ENCODE data around the gene SUSD5.

Gene SUSD5

GRCh38 chr3:33218446-33219174 lies at the start of gene SUSD5:
TSS of gene SUSD5 (minus strand) at chr3:33218810. CDS start at chr3:33218797, 13 bp downstream.
- peaks cover 3% of the 10 kb centered on the region for H3K27me3 ChIP-seq (ENCODE audit: insufficient read depth, low read depth, severe bottlenecking)
- TF ChIP-seq CTCF (IDR thresholded peaks at IDR 0.05; ENCODE audit: low read depth, low read length): no peak
- peak within 1 kb of the TSS; percentile 80 for H3K4me3 ChIP-seq (ENCODE audit: low read depth, low read length)
- H3K27ac ChIP-seq: no peak within 1 kb of the TSS
- DNase-seq: peak; percentile 48
- no peaks in the 10 kb centered on the region for H3K36me3 ChIP-seq
- H3K9me3 ChIP-seq (ENCODE audit: severe bottlenecking): no peaks in the 10 kb centered on the region

- no peak overlapping the region for H3K27ac ChIP-seq
- H3K9me3 ChIP-seq (ENCODE audit: severe bottlenecking): peaks cover 3% of the 10 kb centered on the region
- no peak for DNase-seq
- H3K27me3 ChIP-seq (ENCODE audit: insufficient read depth, low read depth, severe bottlenecking): no peaks in the 10 kb centered on the region
- no peak for TF ChIP-seq CTCF (IDR thresholded peaks at IDR 0.05; ENCODE audit: low read depth, low read length)
- no peak overlapping the region for H3K4me3 ChIP-seq (ENCODE audit: low read depth, low read length)
- no peaks in the 10 kb centered on the region for H3K36me3 ChIP-seq
These were observed 41.5 kb upstream of the SUSD5 start for GRCh38 chr3:33260104-33260503.

- Histone ChIP-seq H3K36me3 (no peaks in the 10 kb centered on the region), H3K27ac (no peak overlapping the region), H3K4me3 (ENCODE audit: low read depth, low read length) (no peak overlapping the region), H3K9me3 (ENCODE audit: severe bottlenecking) (no peaks in the 10 kb centered on the region), H3K27me3 (ENCODE audit: insufficient read depth, low read depth, severe bottlenecking) (no peaks in the 10 kb centered on the region)
- no peak for TF ChIP-seq CTCF (IDR thresholded peaks at IDR 0.05; ENCODE audit: low read depth, low read length)
- DNase-seq: peak; percentile 37
These were observed 37.6 kb upstream of the SUSD5 start for GRCh38 chr3:33256249-33256648.

- Histone ChIP-seq H3K9me3 (ENCODE audit: severe bottlenecking) (no peaks in the 10 kb centered on the region), H3K27ac (no peak overlapping the region), H3K4me3 (ENCODE audit: low read depth, low read length) (no peak overlapping the region), H3K27me3 (ENCODE audit: insufficient read depth, low read depth, severe bottlenecking) (no peaks in the 10 kb centered on the region), H3K36me3 (no peaks in the 10 kb centered on the region)
- no peak for DNase-seq
- TF ChIP-seq CTCF (IDR thresholded peaks at IDR 0.05; ENCODE audit: low read depth, low read length): no peak
These were observed 32.1 kb upstream of the SUSD5 start for GRCh38 chr3:33250712-33251111.

GRCh38 chr3:33246786-33247185 lies 28.2 kb upstream of the SUSD5 start:
- Histone ChIP-seq H3K27me3 (ENCODE audit: insufficient read depth, low read depth, severe bottlenecking) (no peaks in the 10 kb centered on the region), H3K36me3 (no peaks in the 10 kb centered on the region), H3K27ac (no peak overlapping the region), H3K9me3 (ENCODE audit: severe bottlenecking) (no peaks in the 10 kb centered on the region), H3K4me3 (ENCODE audit: low read depth, low read length) (no peak overlapping the region)
- no peak for DNase-seq
- TF ChIP-seq CTCF (IDR thresholded peaks at IDR 0.05; ENCODE audit: low read depth, low read length): no peak

GRCh38 chr3:33240261-33240660 lies 21.7 kb upstream of the SUSD5 start:
- Histone ChIP-seq H3K9me3 (ENCODE audit: severe bottlenecking) (no peaks in the 10 kb centered on the region), H3K27me3 (ENCODE audit: insufficient read depth, low read depth, severe bottlenecking) (no peaks in the 10 kb centered on the region), H3K36me3 (no peaks in the 10 kb centered on the region), H3K4me3 (ENCODE audit: low read depth, low read length) (no peak overlapping the region), H3K27ac (no peak overlapping the region)
- TF ChIP-seq CTCF (IDR thresholded peaks at IDR 0.05; ENCODE audit: low read depth, low read length): no peak
- DNase-seq: no peak

Measured in WERI-Rb-1 (cell line).